GM19455 (cell line): ENCODE measurements around the gene SMYD3.

Experiments used
- ATAC-seq: cut with Tn5 transposase; IDR thresholded peaks from one replicate; pipeline ENCODE4 v1.9.1; 2021; ENCODE audit not compliant: unreplicated experiment

Gene SMYD3

GRCh38 chr1:246516126-246516525 is 9.0 kb upstream of the SMYD3 start:
- no peak for ATAC-seq

GRCh38 chr1:246515390-246516005 is 8.4 kb upstream of the SMYD3 start:
- no peak for ATAC-seq

- ATAC-seq = no peak
Observed at GRCh38 chr1:246513619-246514343, 6.7 kb upstream of the SMYD3 start.

GRCh38 chr1:246513041-246513440 is 6.0 kb upstream of the SMYD3 start:
- ATAC-seq = no peak

GRCh38 chr1:246512635-246513034 is 5.6 kb upstream of the SMYD3 start:
- ATAC-seq = no peak

GRCh38 chr1:246512230-246512629 is 5.2 kb upstream of the SMYD3 start:
- ATAC-seq = no peak

GRCh38 chr1:246511203-246511602 is 4.1 kb upstream of the SMYD3 start:
- ATAC-seq = no peak

- ATAC-seq = no peak
Observed at GRCh38 chr1:246510147-246511030, 3.3 kb upstream of the SMYD3 start.

- no peak for ATAC-seq
Observed at GRCh38 chr1:246508897-246509688, 2.0 kb upstream of the SMYD3 start.

- ATAC-seq = peak; percentile 12
Observed at GRCh38 chr1:246506367-246506673, 759 bp downstream of the SMYD3 start.

- ATAC-seq = no peak
Observed at GRCh38 chr1:246503341-246503740, 3.7 kb downstream of the SMYD3 start.

- ATAC-seq = peak; percentile 50
Observed at GRCh38 chr1:246497331-246497915, 9.7 kb downstream of the SMYD3 start.

- no peak for ATAC-seq
Observed at GRCh38 chr1:246492611-246493245, 14.4 kb downstream of the SMYD3 start.

- ATAC-seq = no peak
Observed at GRCh38 chr1:246491551-246492053, 15.5 kb downstream of the SMYD3 start.

- no peak for ATAC-seq
Observed at GRCh38 chr1:246488674-246489073, 18.4 kb downstream of the SMYD3 start.

GRCh38 chr1:246483569-246483933 is 23.5 kb downstream of the SMYD3 start:
- no peak for ATAC-seq

GRCh38 chr1:246482805-246483568 is 24.1 kb downstream of the SMYD3 start:
- ATAC-seq = peak; percentile 71

- no peak for ATAC-seq
Observed at GRCh38 chr1:246479061-246479460, 28.0 kb downstream of the SMYD3 start.

- no peak for ATAC-seq
Observed at GRCh38 chr1:246477634-246478033, 29.4 kb downstream of the SMYD3 start.
